Astrocyte (in vitro differentiated cells and primary cell): ENCODE measurements around the gene MVD. TPM values are rescaled to one million over a fixed set of nuclear protein-coding genes. Genes with fewer than 3 reads are reported as not detected.

Source experiments
- DNase-seq: peaks from one replicate; pipeline ENCODE4 v3.0.0-alpha.2; 2010; ENCODE audit warnings: low read depth
- FAIRE-seq: peaks from 2 replicates; lab custom pipeline; 2011; peaks lifted over from hg19 to GRCh38; lab: Jason Lieb, UNC
- H2AFZ ChIP-seq: 2 replicates; pipeline ENCODE4 v1.6.0; 2012; ENCODE audit warnings: low read depth, low read length, inconsistent platforms
- H3K27ac ChIP-seq: 2 replicates; pipeline ENCODE4 v1.5.1; 2011; ENCODE audit warnings: low read depth, low read length, inconsistent platforms
- H3K27me3 ChIP-seq: 2 replicates; pipeline ENCODE4 v1.6.0; 2011; ENCODE audit warnings: low read length, inconsistent platforms; ENCODE audit not compliant: insufficient read depth
- H3K36me3 ChIP-seq: 2 replicates; pipeline ENCODE4 v1.5.1; 2011; ENCODE audit warnings: low read length, inconsistent platforms; ENCODE audit not compliant: insufficient read depth
- H3K4me1 ChIP-seq: 2 replicates; pipeline ENCODE4 v1.5.1; 2011; ENCODE audit warnings: low read length, inconsistent platforms; ENCODE audit not compliant: insufficient read depth
- H3K4me2 ChIP-seq: 2 replicates; pipeline ENCODE4 v1.6.0; 2012; ENCODE audit warnings: low read length, inconsistent platforms
- H3K4me3 ChIP-seq: 2 replicates; pipeline ENCODE4 v1.5.1; 2011; ENCODE audit warnings: low read depth, mild to moderate bottlenecking, low read length, inconsistent platforms; ENCODE audit not compliant: insufficient read depth
- H3K79me2 ChIP-seq: 2 replicates; pipeline ENCODE4 v1.6.0; 2012; ENCODE audit warnings: mild to moderate bottlenecking, low read length, inconsistent platforms; ENCODE audit not compliant: insufficient read depth
- H3K9ac ChIP-seq: 2 replicates; pipeline ENCODE4 v1.6.0; 2012; ENCODE audit warnings: mild to moderate bottlenecking, low read length, inconsistent platforms
- H3K9me3 ChIP-seq: 2 replicates; pipeline ENCODE4 v1.5.1; 2012; ENCODE audit warnings: low read depth, mild to moderate bottlenecking, low read length, inconsistent platforms; ENCODE audit not compliant: insufficient read depth
- H4K20me1 ChIP-seq: 2 replicates; pipeline ENCODE4 v1.6.0; 2012; ENCODE audit warnings: low read length, inconsistent platforms; ENCODE audit not compliant: insufficient read depth
- H3K27ac Mint-ChIP-seq: one replicate; pipeline ENCODE4 v1.8.0; 2021; ENCODE audit warnings: mild to moderate bottlenecking, mixed read lengths; ENCODE audit not compliant: unreplicated experiment
- H3K27me3 Mint-ChIP-seq: one replicate; pipeline ENCODE4 v1.8.0; 2021; ENCODE audit warnings: low read depth, mixed read lengths; ENCODE audit not compliant: unreplicated experiment
- H3K36me3 Mint-ChIP-seq: one replicate; pipeline ENCODE4 v1.8.0; 2021; ENCODE audit warnings: low read depth, mixed read lengths; ENCODE audit not compliant: unreplicated experiment
- H3K4me1 Mint-ChIP-seq: one replicate; pipeline ENCODE4 v1.8.0; 2021; ENCODE audit warnings: low read depth, mixed read lengths; ENCODE audit not compliant: unreplicated experiment
- H3K4me3 Mint-ChIP-seq: one replicate; pipeline ENCODE4 v1.8.0; 2021; ENCODE audit warnings: mild to moderate bottlenecking, moderate library complexity, mixed read lengths; ENCODE audit not compliant: unreplicated experiment
- H3K9me3 Mint-ChIP-seq: one replicate; pipeline ENCODE4 v1.8.0; 2021; ENCODE audit warnings: mild to moderate bottlenecking, mixed read lengths; ENCODE audit not compliant: unreplicated experiment
- EZH2 ChIP-seq: IDR thresholded peaks from 2 replicates; pipeline ENCODE4 v1.6.1; 2012; ENCODE audit warnings: mild to moderate bottlenecking, low read length, inconsistent platforms; ENCODE audit not compliant: insufficient read depth
- total RNA-seq: library from RNA; stranded (reverse); gene quantifications from 2 replicates; pipeline ENCODE4 v1.2.1, GENCODE V29; 2021
- TF ChIP-seq, protein P1 (sequence below): IDR thresholded peaks from 2 replicates; pipeline ENCODE4 v1.5.1; 2011; ENCODE audit warnings: low read depth, mild to moderate bottlenecking, inconsistent platforms, low read length, moderate library complexity; ENCODE audit not compliant: insufficient read depth

The MVD gene
- total RNA-seq, 1 donor from 2014 or later = 63.9 TPM

DNA sequence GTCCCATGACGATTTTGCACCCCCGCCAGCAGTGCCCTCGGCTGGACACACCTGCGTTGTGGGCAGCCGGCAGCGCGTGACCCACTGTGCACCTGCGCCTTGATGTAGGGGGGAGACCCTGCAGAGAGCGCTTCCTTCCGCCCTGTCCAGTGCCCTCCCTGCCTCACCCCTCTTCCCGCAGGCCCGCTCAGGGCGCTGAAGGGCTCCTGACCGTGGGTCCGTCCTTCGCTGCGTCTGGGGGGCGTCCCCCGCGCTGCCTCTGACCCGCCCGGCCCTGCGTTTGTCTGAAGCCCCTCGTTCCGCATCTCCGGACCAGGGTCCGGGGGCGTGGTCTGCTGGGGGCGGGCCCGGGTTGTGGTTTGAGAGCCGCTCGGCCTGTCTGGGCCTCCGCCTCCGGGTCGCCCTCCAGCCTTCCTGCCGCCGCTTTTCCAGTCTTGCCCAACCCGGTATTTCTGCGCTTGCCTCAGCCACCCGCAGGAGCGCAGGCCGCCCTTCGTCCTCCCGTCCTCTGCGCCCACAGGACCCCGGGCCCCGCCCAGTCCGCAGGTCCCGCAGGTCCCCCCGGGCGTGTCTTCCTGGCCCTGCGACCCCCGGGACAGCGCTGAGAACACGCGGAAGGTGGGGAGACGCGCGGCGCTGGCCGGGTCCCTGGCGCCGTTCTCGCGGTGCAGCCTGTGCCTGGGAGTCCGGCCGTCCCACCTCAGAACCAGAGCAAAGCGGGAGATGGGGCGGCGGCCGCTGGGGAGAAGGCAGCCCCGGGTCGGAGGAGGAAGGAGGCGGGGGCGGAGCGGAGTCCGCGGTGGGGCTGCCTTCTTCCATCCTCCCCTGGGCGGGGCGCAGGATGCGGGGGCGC, 28.5 kb downstream of the MVD start:
- no peaks in the 10 kb centered on the region for H3K9me3 Mint-ChIP-seq
- H3K27me3 ChIP-seq = peaks cover 7% of the 10 kb centered on the region
- H3K27ac ChIP-seq = no peak overlapping the region
- H3K9me3 ChIP-seq = no peaks in the 10 kb centered on the region
- H3K9ac ChIP-seq = peak overlapping the region; percentile 8
- peaks cover 4% of the 10 kb centered on the region for H3K36me3 ChIP-seq
- H4K20me1 ChIP-seq = peaks cover 14% of the 10 kb centered on the region
- H3K4me2 ChIP-seq = peak overlapping the region; percentile 81
- H3K79me2 ChIP-seq = no peaks in the 10 kb centered on the region
- peaks cover 7% of the 10 kb centered on the region for H3K27me3 Mint-ChIP-seq
- H3K27ac Mint-ChIP-seq = peak overlapping the region; percentile 12
- no peak for DNase-seq
- H3K4me1 Mint-ChIP-seq = peaks cover 7% of the 10 kb centered on the region
- peak overlapping the region; percentile 40 for H3K4me3 Mint-ChIP-seq
- H3K4me3 ChIP-seq = peak overlapping the region; percentile 28
- H2AFZ ChIP-seq = peak overlapping the region; percentile 47
- no peak for TF ChIP-seq EZH2
- TF ChIP-seq, protein P1, sequence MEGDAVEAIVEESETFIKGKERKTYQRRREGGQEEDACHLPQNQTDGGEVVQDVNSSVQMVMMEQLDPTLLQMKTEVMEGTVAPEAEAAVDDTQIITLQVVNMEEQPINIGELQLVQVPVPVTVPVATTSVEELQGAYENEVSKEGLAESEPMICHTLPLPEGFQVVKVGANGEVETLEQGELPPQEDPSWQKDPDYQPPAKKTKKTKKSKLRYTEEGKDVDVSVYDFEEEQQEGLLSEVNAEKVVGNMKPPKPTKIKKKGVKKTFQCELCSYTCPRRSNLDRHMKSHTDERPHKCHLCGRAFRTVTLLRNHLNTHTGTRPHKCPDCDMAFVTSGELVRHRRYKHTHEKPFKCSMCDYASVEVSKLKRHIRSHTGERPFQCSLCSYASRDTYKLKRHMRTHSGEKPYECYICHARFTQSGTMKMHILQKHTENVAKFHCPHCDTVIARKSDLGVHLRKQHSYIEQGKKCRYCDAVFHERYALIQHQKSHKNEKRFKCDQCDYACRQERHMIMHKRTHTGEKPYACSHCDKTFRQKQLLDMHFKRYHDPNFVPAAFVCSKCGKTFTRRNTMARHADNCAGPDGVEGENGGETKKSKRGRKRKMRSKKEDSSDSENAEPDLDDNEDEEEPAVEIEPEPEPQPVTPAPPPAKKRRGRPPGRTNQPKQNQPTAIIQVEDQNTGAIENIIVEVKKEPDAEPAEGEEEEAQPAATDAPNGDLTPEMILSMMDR = no peak
- no peak for FAIRE-seq
- H3K4me1 ChIP-seq = peaks cover 14% of the 10 kb centered on the region
- H3K36me3 Mint-ChIP-seq = peaks cover 9% of the 10 kb centered on the region

- Histone ChIP-seq H4K20me1 (peaks cover 14% of the 10 kb centered on the region), H3K36me3 (peaks cover 4% of the 10 kb centered on the region), H3K27me3 (peaks cover 6% of the 10 kb centered on the region), H3K9ac (no peak overlapping the region), H3K4me3 (no peak overlapping the region), H3K9me3 (no peaks in the 10 kb centered on the region), H2AFZ (no peak overlapping the region), H3K4me2 (peak overlapping the region; percentile 81), H3K4me1 (peaks cover 14% of the 10 kb centered on the region), H3K79me2 (no peaks in the 10 kb centered on the region), H3K27ac (no peak overlapping the region)
- TF ChIP-seq, protein P1 = no peak
- TF ChIP-seq EZH2 = no peak
- H3K4me1 Mint-ChIP-seq = peaks cover 7% of the 10 kb centered on the region
- peaks cover 9% of the 10 kb centered on the region for H3K36me3 Mint-ChIP-seq
- DNase-seq = no peak
- no peak overlapping the region for H3K27ac Mint-ChIP-seq
- no peak for FAIRE-seq
- no peaks in the 10 kb centered on the region for H3K9me3 Mint-ChIP-seq
- H3K27me3 Mint-ChIP-seq = peaks cover 7% of the 10 kb centered on the region
- no peak overlapping the region for H3K4me3 Mint-ChIP-seq
These were observed 29.2 kb downstream of the MVD start for GRCh38 chr16:88633684-88634140.

- Mint-ChIP-seq H3K36me3 (peaks cover 9% of the 10 kb centered on the region), H3K9me3 (no peaks in the 10 kb centered on the region), H3K4me3 (no peak overlapping the region), H3K27ac (no peak overlapping the region), H3K4me1 (peaks cover 7% of the 10 kb centered on the region), H3K27me3 (no peaks in the 10 kb centered on the region)
- DNase-seq (no peak), FAIRE-seq (no peak)
- H3K27ac ChIP-seq = no peak overlapping the region
- H3K36me3 ChIP-seq = peaks cover 4% of the 10 kb centered on the region
- no peaks in the 10 kb centered on the region for H3K9me3 ChIP-seq
- H3K4me3 ChIP-seq = no peak overlapping the region
- H3K4me2 ChIP-seq = no peak overlapping the region
- peaks cover 18% of the 10 kb centered on the region for H4K20me1 ChIP-seq
- no peaks in the 10 kb centered on the region for H3K79me2 ChIP-seq
- TF ChIP-seq EZH2 = no peak
- TF ChIP-seq, protein P1 = no peak
- H3K9ac ChIP-seq = no peak overlapping the region
- H3K27me3 ChIP-seq = no peaks in the 10 kb centered on the region
- H2AFZ ChIP-seq = no peak overlapping the region
- peaks cover 14% of the 10 kb centered on the region for H3K4me1 ChIP-seq
These were observed 30.3 kb downstream of the MVD start for GRCh38 chr16:88632587-88632930.
